ENCODE results near the gene OSBPL10. TPM values are rescaled to one million over a fixed set of nuclear protein-coding genes. Genes with fewer than 3 reads are reported as not detected.

The OSBPL10 gene
- polyA plus RNA-seq, 2 of the 4 experiments (the other 2 are of a cell fraction): 9.2 to 17.0 TPM

DNA sequence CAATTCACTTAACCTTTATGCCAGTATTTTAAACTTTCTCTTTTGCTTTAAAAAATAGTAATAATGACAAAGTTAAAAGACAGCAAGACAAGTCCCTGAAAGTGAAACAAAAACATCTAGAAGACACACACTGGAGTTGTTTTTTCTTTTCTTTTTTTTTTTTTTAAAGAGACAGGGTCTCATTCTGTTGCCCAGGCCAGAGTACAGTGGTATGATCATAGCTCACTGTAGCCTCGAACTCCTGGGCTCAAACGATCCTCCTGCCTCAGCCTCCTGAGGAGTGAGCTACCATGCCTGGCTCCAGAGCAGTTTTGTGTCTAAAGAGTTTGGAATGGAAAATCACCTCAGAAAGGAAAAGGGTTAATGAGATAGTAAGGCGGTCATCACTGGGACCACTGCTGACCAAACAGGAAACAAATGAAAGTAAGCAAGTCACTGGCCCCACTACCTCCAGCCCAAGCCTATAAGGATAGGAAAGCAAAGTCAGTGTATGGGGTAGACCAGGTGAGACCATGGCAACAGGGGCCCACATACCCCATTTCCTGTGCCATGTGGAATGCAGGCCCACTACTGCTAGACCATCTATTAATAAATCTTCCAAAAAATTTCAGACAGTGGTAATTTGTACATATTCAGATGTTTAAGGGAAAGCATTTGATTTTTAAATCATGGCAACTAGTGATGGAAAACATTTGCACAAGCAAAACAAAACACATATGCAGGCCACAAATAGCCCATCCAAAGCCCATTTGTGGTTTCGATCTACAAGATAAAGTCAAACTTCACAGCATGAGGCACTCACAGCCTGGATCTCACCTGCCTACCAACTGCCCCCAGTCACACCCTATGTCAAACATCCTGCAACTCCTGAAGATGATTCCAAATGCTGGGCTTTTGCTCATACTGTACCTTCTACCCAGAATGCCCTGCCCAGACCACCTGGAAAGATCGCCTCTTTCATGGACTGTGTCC, 62.6 kb downstream of the OSBPL10 start:
- TF ChIP-seq CHD4 (IDR thresholded peaks at IDR 0.05; ENCODE audit: borderline replicate concordance): no peak
- TF ChIP-seq JUN (IDR thresholded peaks at IDR 0.05): no peak
- TF ChIP-seq KDM1A (IDR thresholded peaks at IDR 0.05; ENCODE audit: low read depth): no peak
- no peak for TF ChIP-seq KDM5A (IDR thresholded peaks at IDR 0.05)
- TF ChIP-seq ESRRA (IDR thresholded peaks at IDR 0.05; ENCODE audit: borderline replicate concordance, low read length): no peak
- TF ChIP-seq HOXA7 (CRISPR knock-in tag; IDR thresholded peaks at IDR 0.05): no peak
- TF ChIP-seq, protein P1, sequence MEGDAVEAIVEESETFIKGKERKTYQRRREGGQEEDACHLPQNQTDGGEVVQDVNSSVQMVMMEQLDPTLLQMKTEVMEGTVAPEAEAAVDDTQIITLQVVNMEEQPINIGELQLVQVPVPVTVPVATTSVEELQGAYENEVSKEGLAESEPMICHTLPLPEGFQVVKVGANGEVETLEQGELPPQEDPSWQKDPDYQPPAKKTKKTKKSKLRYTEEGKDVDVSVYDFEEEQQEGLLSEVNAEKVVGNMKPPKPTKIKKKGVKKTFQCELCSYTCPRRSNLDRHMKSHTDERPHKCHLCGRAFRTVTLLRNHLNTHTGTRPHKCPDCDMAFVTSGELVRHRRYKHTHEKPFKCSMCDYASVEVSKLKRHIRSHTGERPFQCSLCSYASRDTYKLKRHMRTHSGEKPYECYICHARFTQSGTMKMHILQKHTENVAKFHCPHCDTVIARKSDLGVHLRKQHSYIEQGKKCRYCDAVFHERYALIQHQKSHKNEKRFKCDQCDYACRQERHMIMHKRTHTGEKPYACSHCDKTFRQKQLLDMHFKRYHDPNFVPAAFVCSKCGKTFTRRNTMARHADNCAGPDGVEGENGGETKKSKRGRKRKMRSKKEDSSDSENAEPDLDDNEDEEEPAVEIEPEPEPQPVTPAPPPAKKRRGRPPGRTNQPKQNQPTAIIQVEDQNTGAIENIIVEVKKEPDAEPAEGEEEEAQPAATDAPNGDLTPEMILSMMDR (IDR thresholded peaks at IDR 0.05): no peak
- no peak for TF ChIP-seq CHD2 (IDR thresholded peaks at IDR 0.05; ENCODE audit: low read length, partially characterized antibody)
- no peak for TF ChIP-seq ZNF302 (CRISPR knock-in tag; IDR thresholded peaks at IDR 0.05)
- TF ChIP-seq ZSCAN20 (CRISPR knock-in tag; IDR thresholded peaks at IDR 0.05): no peak
- TF ChIP-seq EHMT2 (IDR thresholded peaks at IDR 0.05; ENCODE audit: low read depth): no peak
- no peak for TF ChIP-seq RNF2 (IDR thresholded peaks at IDR 0.05; ENCODE audit: borderline replicate concordance, low read depth)
- no peak for TF ChIP-seq JUNB (IDR thresholded peaks at IDR 0.05)
- TF ChIP-seq EHF (CRISPR knock-in tag; IDR thresholded peaks at IDR 0.05): no peak
- TF ChIP-seq, protein P2, sequence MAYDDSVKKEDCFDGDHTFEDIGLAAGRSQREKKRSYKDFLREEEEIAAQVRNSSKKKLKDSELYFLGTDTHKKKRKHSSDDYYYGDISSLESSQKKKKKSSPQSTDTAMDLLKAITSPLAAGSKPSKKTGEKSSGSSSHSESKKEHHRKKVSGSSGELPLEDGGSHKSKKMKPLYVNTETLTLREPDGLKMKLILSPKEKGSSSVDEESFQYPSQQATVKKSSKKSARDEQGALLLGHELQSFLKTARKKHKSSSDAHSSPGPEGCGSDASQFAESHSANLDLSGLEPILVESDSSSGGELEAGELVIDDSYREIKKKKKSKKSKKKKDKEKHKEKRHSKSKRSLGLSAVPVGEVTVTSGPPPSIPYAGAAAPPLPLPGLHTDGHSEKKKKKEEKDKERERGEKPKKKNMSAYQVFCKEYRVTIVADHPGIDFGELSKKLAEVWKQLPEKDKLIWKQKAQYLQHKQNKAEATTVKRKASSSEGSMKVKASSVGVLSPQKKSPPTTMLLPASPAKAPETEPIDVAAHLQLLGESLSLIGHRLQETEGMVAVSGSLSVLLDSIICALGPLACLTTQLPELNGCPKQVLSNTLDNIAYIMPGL (CRISPR knock-in tag; IDR thresholded peaks at IDR 0.05; ENCODE audit: borderline replicate concordance): no peak
- no peak for TF ChIP-seq RAD21 (conservative IDR thresholded peaks at IDR 0.05 in 1 of 2, IDR thresholded peaks at IDR 0.05 in 1 of 2)
- TF ChIP-seq RARB (CRISPR knock-in tag; IDR thresholded peaks at IDR 0.05): no peak
- no peak for TF ChIP-seq TFCP2L1 (CRISPR knock-in tag; IDR thresholded peaks at IDR 0.05)
- ChIA-PET CTCF (interaction anchor here (0.9 kb wide), 2 partner anchors 19 to 214 kb away, joined by 3 to 4 read pairs; no protein-coding TSS in a partner anchor), POLR2A (no interaction called here)
- H3K4me2 ChIP-seq: peak overlapping the region; percentile 29; the same call in 1 of the 3 replicates
- H3K4me3 ChIP-seq: no peak overlapping the region
- H3K4me1 ChIP-seq: peaks cover 9% of the 10 kb centered on the region
- WGBS (ENCODE audit: missing lambda C conversion rate): 82% methylated on average over 5 of the region's 5 CpGs
- no peak for DNase-seq (ENCODE audit: low read depth in 1 of 2, low spot score in 1 of 2)
- H3K27ac ChIP-seq: no peak overlapping the region
- no peak for FAIRE-seq
- H3K9me3 ChIP-seq: 0 out of 3 replicates have a peak, but pooled peaks cover 7% of the 10 kb centered on the region
- peak in 1 of 2 experiments; percentile 24; a peak in 2 of 6 replicates for ATAC-seq

DNA sequence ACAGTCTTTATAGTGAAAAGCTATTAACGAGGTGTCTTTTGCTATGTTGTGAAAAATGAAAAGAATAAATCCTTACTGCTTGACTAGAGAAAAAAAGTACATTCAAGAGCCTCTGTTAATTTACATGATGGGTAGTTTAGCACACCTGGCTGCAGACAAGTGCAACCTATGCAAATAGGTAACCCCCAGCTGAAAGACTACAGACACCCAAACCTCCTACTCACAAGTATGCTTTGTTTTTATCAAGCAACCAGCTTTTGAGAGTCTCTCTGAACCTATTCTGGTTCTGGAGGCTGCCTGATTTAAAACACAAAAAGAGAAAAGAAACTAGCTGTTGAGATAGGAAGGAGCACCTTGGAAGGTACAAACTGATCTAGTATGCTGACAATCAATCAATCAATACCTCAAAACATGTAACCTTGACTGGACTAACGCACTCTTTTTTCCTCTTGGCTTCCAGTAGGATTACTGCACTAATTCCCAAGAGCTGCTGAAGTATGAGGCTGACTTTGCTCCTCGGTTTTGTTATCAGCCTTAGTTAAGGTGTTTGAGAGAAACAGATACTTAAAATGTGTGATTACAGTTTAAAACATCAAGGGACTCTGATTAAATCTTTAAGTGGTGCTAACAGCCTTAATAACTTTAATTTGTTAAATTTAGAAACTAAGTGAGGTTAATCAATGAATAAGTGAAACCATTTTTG, 63.6 kb downstream of the OSBPL10 start:
- Histone ChIP-seq H3K4me3 (no peak overlapping the region), H3K4me1 (no peaks in the 10 kb centered on the region), H3K4me2 (peak overlapping the region; percentile 29; the same call in 1 of the 3 replicates), H3K27ac (no peak overlapping the region), H3K9me3 (0 out of 3 replicates have a peak, but pooled peaks cover 7% of the 10 kb centered on the region)
- ChIA-PET POLR2A (no interaction called here), CTCF (interaction anchor here (0.9 to 1.4 kb wide), 3 partner anchors 18 to 215 kb away, joined by 3 to 4 read pairs (median 3); no protein-coding TSS in a partner anchor)
- WGBS (ENCODE audit: missing lambda C conversion rate): 63% methylated on average over 3 of the region's 3 CpGs
- FAIRE-seq: no peak
- DNase-seq (ENCODE audit: low read depth in 1 of 2, low spot score in 1 of 2): no peak
- ATAC-seq: no peak
- TF ChIP-seq HEYL (CRISPR knock-in tag; IDR thresholded peaks at IDR 0.05): no peak
- TF ChIP-seq RCOR1 (IDR thresholded peaks at IDR 0.05; ENCODE audit: low read depth, low read length): no peak
- TF ChIP-seq HOXB13 (CRISPR knock-in tag; IDR thresholded peaks at IDR 0.05; ENCODE audit: low read depth): no peak
- TF ChIP-seq GATA3 (IDR thresholded peaks at IDR 0.05; ENCODE audit: borderline replicate concordance): no peak
- TF ChIP-seq, protein P3, sequence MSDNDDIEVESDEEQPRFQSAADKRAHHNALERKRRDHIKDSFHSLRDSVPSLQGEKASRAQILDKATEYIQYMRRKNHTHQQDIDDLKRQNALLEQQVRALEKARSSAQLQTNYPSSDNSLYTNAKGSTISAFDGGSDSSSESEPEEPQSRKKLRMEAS (IDR thresholded peaks at IDR 0.05): no peak
- TF ChIP-seq TP53 (CRISPR knock-in tag; IDR thresholded peaks at IDR 0.05): no peak
- TF ChIP-seq RARB (CRISPR knock-in tag; IDR thresholded peaks at IDR 0.05): no peak
- TF ChIP-seq EHF (CRISPR knock-in tag; IDR thresholded peaks at IDR 0.05): no peak
- TF ChIP-seq CEBPB (IDR thresholded peaks at IDR 0.05): no peak
- TF ChIP-seq RNF2 (IDR thresholded peaks at IDR 0.05; ENCODE audit: borderline replicate concordance, low read depth): no peak
- TF ChIP-seq FOXS1 (CRISPR knock-in tag; IDR thresholded peaks at IDR 0.05): no peak
- no peak for TF ChIP-seq TFCP2L1 (CRISPR knock-in tag; IDR thresholded peaks at IDR 0.05)
- TF ChIP-seq RAD21 (conservative IDR thresholded peaks at IDR 0.05 in 1 of 2, IDR thresholded peaks at IDR 0.05 in 1 of 2): no peak
- no peak for TF ChIP-seq MAZ (IDR thresholded peaks at IDR 0.05; ENCODE audit: borderline replicate concordance, low read depth, low read length)
- TF ChIP-seq, protein P4, sequence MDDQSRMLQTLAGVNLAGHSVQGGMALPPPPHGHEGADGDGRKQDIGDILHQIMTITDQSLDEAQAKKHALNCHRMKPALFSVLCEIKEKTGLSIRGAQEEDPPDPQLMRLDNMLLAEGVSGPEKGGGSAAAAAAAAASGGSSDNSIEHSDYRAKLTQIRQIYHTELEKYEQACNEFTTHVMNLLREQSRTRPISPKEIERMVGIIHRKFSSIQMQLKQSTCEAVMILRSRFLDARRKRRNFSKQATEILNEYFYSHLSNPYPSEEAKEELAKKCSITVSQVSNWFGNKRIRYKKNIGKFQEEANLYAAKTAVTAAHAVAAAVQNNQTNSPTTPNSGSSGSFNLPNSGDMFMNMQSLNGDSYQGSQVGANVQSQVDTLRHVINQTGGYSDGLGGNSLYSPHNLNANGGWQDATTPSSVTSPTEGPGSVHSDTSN (IDR thresholded peaks at IDR 0.05): no peak
- no peak for TF ChIP-seq ZSCAN20 (CRISPR knock-in tag; IDR thresholded peaks at IDR 0.05)
- no peak for TF ChIP-seq FOSL2 (IDR thresholded peaks at IDR 0.05)
- no peak for TF ChIP-seq FOSL2 (CRISPR knock-in tag; IDR thresholded peaks at IDR 0.05)
- no peak for TF ChIP-seq ZFP36 (IDR thresholded peaks at IDR 0.05; ENCODE audit: borderline replicate concordance, partially characterized antibody)
- no peak for TF ChIP-seq KDM5A (IDR thresholded peaks at IDR 0.05)

Data from A549 (cell line).